Astrocyte of the spinal cord (primary cell): Measurements from ENCODE around the gene SLC22A12.
"Not testable (repeated sequence)": the region's sequence is repeated elsewhere in the genome, so short reads cannot be mapped to it uniquely, and the experiment has no call there.

ENCODE experiments used
- DNase-seq: peaks from one replicate; pipeline ENCODE4 v3.0.0; 2011; ENCODE audit warnings: low read depth, low spot score
- H3K4me3 ChIP-seq: 2 replicates; pipeline ENCODE4 v1.5.1; 2011; ENCODE audit warnings: low read depth, mild to moderate bottlenecking, low read length, moderate library complexity
- CTCF ChIP-seq: IDR thresholded peaks from 2 replicates; pipeline ENCODE4 v1.5.1; 2012; ENCODE audit warnings: low read depth, mild to moderate bottlenecking, low read length, inconsistent platforms
- in situ Hi-C: cut with HindIII; loops from 2 replicates; pipeline ENCODE4 v1.10.0; 2017; ENCODE audit warnings: low sequenced_read_pairs

Gene SLC22A12

DNA sequence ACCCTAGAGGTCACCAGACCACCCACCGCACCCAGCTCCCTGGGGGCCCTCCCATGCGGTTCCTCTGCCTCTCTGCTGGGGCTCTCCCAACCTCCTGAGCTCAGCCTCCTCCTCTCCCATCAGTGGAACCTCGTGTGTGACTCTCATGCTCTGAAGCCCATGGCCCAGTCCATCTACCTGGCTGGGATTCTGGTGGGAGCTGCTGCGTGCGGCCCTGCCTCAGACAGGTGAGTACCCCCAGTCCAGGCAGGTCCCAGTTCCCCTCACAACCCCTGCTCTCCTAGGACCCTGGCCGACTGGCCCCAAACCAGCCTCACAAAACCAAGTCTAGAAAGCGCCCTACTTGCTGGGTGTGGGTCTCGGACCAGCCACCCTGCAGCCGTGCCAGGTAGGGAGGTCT is 1.6 kb downstream of the SLC22A12 start:
- DNase-seq, result no peak
- in situ Hi-C loops, result no loop called here
- H3K4me3 ChIP-seq, result no peak overlapping the region
- no peak for TF ChIP-seq CTCF

- no peak for DNase-seq
- TF ChIP-seq CTCF, result no peak
- in situ Hi-C loops, result no loop called here
- no peak overlapping the region for H3K4me3 ChIP-seq
Measured at GRCh38 chr11:64593156-64594105, 2.4 kb downstream of the SLC22A12 start.

DNA sequence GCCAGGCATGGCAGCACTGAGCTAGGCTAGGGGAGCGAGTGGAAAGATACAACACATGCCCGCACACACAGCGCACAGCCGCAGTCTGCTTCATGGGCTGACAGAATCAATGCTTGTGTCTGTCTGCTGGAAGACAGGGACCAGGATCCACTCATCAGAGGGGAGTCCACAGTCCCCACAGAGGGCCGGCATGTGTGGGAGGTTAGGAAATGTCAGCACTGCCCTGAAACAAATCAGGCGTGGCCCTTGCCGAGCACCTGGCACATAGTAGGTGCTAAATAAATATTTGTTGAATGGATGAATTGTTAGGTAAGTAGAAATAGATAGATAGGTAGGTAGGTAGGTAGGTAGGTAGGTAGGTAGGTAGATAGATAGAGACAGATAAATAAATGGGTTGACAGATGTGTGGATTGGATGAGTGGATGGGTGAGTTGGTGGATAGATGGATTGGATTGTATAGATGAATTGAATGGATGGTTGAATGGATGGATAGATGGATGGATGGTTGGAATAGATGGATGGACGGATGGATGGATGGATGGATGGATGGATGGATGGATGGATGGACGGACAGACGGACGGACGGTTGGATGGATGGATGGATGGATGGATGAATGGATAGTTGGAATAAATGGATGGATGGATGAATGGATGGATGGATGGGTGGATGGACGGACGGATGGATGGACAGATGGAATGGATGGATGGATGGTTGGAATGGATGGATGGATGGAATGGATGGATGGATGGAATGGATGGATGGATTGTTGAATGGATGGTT is 3.3 kb downstream of the SLC22A12 start:
- TF ChIP-seq CTCF, result no peak
- in situ Hi-C loops, result no loop called here
- no peak for DNase-seq
- H3K4me3 ChIP-seq, result no peak overlapping the region

DNA sequence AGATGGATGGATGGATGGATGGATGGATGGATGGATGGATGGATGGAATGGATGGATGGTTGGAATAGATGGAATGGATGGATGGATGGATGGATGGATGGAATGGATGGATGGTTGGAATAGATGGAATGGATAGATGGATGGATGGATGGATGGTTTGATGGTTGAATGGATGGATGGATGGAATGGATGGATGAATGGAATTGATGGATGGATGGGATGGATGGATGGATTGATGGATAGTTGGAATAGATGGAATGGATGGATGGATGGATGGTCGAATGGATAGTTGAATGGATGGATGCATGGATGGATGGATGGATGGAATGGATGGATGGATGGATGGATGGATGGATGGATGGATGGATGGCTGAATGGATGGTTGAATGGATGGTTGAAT is 4.9 kb downstream of the SLC22A12 start:
- H3K4me3 ChIP-seq, in situ Hi-C loops, DNase-seq: not testable (repeated sequence)

- TF ChIP-seq CTCF, result no peak
- no peak for DNase-seq
- in situ Hi-C loops, result no loop called here
- H3K4me3 ChIP-seq, result no peak overlapping the region
Measured at GRCh38 chr11:64597671-64598101, 6.7 kb downstream of the SLC22A12 start.

- in situ Hi-C loops, result no loop called here
- no peak for TF ChIP-seq CTCF
- no peak for DNase-seq
- H3K4me3 ChIP-seq, result no peak overlapping the region
Measured at GRCh38 chr11:64598106-64598796, 7.2 kb downstream of the SLC22A12 start.
